HG03139 (cell line): ENCODE measurements around the gene ADGRE1.
"Not testable (repeated sequence)": the region's sequence is repeated elsewhere in the genome, so short reads cannot be mapped to it uniquely, and the experiment has no call there.

Experiments used
- ATAC-seq: cut with Tn5 transposase; IDR thresholded peaks from one replicate; pipeline ENCODE4 v1.9.1; 2021; ENCODE audit not compliant: unreplicated experiment

The ADGRE1 gene, protein sequence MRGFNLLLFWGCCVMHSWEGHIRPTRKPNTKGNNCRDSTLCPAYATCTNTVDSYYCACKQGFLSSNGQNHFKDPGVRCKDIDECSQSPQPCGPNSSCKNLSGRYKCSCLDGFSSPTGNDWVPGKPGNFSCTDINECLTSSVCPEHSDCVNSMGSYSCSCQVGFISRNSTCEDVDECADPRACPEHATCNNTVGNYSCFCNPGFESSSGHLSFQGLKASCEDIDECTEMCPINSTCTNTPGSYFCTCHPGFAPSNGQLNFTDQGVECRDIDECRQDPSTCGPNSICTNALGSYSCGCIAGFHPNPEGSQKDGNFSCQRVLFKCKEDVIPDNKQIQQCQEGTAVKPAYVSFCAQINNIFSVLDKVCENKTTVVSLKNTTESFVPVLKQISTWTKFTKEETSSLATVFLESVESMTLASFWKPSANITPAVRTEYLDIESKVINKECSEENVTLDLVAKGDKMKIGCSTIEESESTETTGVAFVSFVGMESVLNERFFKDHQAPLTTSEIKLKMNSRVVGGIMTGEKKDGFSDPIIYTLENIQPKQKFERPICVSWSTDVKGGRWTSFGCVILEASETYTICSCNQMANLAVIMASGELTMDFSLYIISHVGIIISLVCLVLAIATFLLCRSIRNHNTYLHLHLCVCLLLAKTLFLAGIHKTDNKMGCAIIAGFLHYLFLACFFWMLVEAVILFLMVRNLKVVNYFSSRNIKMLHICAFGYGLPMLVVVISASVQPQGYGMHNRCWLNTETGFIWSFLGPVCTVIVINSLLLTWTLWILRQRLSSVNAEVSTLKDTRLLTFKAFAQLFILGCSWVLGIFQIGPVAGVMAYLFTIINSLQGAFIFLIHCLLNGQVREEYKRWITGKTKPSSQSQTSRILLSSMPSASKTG

DNA sequence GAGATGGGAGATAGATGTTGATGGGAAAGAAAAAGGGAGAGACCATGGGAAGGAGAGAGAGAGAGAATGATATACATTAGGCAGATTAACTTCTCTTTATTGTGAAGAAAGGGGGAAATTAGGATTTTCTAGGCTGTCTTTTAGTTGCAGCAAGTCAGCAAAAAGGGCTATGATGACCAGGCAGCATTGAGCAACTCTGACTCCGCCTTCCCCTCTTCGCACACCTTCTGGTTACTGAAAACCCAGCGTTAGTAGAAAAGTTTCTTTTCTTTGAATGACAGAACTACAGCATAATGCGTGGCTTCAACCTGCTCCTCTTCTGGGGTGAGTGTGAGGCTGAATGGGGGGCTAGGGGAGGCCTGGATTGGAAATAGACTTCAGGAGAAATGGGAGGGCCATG lies at the start of gene ADGRE1:
TSS of gene ADGRE1 (plus strand) at position 264 of the 400 bp plus-strand sequence. CDS start at position 294, 30 bp downstream.
- no peak for ATAC-seq

DNA sequence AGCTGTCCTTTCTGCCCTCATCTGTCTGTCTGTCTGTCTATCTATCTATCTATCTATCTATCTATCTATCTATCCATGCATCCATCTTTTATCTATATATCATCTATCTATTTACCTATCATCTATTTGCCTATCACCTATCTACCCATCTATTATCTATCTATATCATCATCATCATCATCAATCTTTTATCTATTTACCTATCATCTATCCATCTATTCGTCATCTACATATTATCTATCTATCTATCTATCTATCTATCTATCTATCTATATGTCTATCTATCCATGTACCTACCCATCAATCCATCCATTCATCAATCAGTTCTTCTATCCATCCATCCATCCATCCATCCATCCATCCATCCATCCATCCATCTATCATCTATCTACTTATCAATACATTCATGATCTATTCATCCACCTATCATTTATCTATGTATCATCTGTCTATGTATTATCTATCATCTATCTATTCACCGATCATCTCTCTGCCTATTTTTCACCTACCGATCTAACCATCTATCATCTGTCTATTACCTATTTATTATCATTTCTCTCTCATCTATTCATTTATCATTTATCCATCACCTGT lies 49.2 kb upstream of the ADGRE1 start:
- no peak for ATAC-seq

DNA sequence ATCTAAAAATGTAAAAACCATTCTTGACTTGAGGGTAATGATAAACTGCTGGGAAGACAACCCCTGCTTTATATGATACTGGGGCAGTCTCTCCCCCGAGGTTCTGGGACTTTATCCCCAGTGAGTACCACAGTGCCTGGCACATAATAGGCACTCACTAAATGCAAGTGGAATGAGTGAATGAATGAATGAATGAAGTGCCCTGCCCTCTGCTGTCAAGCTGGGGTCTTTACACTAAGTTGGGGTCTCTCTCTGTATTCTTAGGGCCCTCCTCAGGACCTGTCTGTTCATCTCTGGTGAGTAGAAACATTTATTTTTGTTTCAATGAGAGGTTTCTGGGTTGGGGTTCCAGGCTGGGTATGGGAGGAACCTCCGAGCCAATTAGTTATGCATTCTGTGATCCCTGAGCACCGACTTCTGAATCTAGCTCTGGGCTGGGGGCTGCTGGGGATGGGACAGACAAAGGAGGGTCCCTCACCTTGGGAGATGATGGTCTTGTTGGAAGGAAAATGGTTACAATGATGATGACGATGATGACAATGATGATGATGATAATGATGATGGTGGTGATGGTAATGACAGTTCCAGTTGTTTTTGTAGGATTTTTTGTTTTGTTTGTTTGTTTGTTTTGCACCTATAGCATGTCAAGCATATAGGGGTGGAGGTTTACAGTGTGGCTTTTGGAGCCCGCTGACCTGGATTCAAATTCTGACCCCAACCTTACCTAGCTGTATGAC lies 44.3 kb upstream of the ADGRE1 start:
- ATAC-seq = no peak

DNA sequence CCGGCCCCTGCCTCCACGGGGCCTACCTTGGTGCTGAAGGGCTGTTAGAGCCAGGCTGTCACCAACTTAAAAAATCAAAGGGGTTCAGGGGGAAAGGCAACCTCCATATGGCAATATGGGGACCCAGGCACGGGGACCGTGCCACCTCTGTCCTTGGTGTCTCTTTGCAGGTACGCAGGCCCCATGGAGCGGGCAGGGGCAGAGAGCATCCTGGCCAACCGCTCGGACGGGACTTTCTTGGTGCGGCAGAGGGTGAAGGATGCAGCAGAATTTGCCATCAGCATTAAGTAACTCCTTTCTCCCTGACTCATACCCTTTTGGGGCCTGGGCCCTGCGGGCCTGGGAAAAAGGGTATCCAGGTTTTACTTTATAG lies 39.6 kb upstream of the ADGRE1 start:
- ATAC-seq = no peak

DNA sequence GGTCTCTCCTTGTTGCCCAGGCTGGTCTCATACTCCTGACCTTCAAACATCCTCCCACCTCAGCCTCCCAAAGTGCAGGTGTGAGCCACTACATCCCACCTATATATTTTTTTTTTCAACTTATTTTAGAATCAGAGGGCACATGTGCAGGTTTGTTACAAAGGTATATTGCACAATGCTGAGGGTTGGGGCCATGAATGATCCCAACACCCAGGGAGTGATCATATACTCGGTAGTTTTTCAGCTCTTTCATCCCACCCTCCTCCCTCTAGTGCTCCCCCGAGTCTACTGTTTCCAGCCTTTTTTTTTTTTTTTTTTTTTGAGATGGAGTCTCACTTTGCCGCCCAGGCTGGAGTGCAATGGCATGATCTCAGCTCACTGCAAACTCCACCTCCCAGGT lies 38.4 kb upstream of the ADGRE1 start:
- ATAC-seq = no peak

DNA sequence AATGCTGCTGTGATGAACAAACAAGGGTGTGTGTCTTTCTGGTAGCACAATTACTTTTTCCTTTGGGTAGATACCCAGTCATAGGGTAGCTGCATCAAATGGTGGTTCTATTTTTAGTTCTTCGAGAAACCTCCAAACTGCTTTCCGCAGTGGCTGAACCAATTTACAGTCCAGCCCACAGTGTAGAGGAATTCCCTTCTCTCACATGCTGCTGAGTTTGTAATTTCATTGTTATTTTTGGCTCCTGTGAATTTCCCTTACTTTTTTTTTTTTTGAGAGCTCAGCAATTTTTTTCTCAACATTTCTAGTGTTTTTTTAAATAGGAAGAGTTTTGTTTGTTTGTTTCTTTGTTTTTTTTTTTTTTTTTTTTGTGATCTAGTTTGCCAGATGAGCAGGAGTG lies 37.5 kb upstream of the ADGRE1 start:
- ATAC-seq = no peak

DNA sequence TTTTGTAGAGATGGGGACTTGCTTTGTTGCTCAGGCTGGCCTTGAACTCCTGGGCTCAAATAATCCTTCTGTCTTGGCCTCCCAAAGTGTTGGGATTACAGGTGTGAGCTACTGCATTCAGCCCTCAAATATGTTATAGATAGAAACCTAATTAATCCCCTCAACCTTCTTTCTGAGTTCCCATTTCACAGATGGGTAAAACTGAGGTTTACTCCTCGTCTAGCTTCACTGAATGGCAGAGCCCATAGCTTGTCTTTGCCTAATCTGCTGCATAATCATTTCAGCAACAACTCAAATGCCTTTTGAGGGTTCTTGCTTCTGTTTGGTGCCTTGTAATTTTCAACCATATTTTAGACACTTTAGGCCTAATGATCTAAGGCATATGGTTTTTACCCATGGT lies 36.0 kb upstream of the ADGRE1 start:
- no peak for ATAC-seq

DNA sequence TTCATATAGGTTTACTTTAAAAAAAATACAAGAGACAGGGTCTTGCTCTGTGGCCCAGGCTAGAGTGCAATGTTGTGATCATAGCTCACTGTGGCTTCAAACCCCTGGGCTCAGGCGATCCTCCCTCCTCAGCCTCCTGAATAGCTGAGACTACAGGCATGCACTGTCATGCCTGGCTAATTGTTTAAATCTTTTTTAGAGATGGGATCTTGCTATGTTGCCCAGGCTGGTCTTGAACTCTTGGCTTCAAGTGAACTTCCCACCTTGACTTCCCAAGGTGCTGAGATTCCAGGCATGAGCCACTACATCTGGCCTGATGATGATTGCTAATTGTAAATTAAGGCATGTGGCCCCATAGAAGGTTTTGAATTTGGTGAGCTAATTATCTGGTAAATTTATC lies 35.4 kb upstream of the ADGRE1 start:
- ATAC-seq = no peak

DNA sequence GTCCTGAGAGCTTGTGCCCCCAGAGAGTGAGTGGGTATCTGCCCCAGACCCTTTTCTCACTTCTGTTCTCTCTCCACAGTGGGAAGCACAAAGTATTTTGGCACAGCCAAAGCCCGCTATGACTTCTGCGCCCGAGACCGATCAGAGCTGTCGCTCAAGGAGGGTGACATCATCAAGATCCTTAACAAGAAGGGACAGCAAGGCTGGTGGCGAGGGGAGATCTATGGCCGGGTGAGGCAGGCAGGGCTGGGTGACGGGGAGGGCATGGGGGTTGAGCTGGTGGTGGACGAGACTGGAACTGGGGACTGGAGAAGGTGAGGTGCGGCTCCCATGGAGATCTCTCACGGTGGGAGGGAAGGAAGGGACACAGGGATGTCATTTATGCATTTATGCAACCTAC lies 33.5 kb upstream of the ADGRE1 start:
- no peak for ATAC-seq

DNA sequence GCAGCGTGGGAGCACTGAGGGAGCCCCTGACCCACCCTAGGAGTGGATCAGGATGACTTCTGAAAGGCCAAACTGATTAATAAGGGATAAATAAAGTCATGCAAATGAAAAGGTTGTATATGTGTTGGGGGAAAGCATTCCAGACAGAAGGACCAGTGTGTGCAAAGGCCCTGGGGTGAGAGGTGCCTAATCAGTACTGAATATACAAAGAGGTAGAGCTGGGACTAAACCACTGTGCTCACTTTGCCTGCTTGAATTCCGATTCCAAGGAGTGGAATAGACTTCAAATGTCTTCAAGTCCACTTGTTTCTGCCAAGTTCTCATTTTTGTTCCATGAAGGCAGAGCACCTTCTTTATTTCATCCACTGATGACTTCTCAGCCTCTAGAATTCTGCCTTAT lies 32.6 kb upstream of the ADGRE1 start:
- ATAC-seq = no peak

DNA sequence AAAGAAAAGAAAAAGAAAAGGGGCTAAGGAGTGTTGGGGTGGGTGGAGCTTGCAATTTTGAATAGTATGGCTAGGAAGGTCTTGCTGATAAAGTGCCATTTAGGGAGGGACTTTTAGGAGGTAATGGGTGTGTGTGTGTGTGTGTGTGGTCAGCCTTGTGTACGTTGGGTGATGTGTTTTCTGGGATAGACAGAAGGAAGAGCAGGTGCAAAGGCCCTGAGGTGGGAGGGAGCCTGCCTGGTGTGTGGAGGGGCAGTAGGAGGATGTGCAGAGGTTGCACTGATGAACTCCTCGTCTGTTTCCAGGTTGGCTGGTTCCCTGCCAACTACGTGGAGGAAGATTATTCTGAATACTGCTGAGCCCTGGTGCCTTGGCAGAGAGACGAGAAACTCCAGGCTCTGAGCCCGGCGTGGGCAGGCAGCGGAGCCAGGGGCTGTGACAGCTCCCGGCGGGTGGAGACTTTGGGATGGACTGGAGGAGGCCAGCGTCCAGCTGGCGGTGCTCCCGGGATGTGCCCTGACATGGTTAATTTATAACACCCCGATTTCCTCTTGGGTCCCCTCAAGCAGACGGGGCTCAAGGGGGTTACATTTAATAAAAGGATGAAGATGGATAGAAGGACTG lies 30.5 kb upstream of the ADGRE1 start:
- ATAC-seq = no peak

DNA sequence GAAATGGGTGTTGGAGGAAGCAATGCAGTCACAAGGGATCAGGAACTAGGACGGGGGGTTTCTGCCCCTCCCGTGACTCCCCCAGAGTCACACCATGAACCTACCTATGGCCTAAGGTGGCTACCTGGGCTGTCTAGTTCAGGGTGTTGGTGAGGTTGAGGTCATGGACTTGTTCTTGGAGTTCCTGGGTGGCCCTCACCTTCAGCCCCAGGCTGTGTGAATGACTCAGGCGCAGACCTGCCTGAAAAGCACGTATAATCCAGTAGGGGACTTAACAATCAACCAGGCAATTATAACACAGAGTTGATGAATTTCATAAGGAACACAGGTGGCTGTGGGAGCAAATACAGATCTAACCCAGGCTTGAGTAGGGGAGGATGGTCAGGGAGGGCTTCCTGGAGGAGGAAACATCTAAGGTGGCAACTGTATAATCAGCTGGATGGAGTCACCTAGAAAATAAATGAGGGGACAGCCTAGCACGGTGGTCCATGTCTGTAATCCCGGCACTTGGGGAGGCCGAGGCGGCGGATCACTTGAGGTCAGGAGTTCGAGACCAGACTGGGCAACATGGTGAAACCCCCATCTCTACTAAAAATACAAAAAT lies 25.6 kb upstream of the ADGRE1 start:
- ATAC-seq = no peak

DNA sequence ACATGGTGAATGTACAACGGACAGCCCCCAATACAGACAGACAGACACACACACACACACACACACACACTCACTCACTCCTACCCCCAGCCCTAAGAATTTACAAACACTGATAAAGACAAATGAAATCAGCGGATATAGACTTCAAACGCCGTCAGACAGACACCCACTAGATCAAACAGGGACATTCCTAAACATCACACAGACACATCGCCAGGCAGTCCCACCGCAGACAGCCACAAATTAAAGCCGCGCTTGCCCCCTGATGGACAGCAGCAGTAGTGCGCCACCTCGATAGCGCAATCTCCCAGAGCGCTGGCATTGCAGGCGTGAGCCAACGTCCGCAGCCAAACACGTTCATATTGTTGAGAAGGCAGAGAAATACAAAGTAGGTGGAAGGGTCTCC lies 24.7 kb upstream of the ADGRE1 start:
- ATAC-seq = no peak

DNA sequence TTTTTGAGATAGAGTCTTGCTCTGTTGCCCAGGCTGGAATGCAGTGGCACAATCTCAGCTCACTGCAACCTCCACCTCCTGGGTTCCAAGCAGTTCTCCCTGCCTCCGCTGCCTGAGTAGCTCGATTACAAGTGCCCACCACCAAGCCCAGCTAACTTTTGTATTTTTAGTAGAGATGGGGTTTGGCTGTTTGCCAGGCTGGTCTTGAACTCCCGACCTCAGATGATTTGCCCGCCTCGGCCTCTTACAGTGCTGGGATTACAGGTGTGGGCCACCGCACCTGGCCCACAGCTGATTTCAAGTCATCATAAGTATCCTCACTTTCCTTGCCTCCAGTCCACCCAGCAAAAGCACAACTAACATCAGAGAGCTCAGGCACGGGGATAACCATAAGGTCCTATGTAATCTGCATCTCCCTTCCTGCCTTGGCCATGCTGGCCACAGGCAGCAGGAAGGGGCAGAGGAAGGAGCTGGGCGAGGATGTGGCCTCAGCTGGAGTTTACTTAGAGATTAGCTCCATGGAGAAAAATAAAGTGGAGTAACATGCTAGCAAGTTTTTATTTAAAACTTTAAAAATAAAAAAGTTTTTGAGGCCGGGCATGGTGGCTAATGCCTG lies 22.9 kb upstream of the ADGRE1 start:
- no peak for ATAC-seq

DNA sequence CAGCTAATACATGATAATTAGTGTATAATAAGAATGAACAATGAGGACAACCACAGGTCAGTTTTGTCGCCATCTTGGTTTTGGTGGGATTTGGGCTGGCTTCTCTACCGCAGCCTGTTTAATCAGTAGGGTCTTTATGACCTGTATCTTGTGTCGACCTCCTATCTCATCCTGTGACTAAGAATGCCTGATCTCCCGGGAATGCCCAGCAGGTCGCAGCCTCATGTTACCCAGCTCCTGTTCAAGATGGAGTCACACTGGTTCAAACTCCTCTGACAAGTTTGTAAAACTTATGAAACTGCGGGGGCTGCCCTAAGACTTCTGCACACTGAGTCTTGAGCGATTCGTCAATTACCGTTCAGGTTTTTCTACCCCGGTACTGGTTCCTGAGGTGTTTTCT lies 21.5 kb upstream of the ADGRE1 start:
- ATAC-seq = no peak

DNA sequence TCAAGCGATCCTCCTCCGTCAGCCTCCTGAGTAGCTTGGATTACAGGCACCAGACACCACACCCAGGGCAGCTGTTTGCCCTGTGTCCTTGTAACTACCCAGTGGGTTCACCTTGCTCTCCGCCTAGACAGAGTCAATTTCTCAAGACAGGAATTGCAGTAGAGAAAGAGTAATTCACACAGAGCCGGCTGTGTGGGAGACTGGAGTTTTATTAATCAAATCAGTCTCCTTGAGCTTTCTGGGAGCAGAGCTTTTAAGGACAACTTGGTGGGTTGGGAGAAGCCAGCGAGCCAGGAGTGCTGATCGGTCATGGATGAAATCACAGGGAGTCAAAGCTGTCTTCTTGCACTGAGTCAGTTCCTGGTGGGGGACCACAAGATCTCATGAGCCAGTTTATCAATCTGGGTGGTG lies 20.6 kb upstream of the ADGRE1 start:
- no peak for ATAC-seq

DNA sequence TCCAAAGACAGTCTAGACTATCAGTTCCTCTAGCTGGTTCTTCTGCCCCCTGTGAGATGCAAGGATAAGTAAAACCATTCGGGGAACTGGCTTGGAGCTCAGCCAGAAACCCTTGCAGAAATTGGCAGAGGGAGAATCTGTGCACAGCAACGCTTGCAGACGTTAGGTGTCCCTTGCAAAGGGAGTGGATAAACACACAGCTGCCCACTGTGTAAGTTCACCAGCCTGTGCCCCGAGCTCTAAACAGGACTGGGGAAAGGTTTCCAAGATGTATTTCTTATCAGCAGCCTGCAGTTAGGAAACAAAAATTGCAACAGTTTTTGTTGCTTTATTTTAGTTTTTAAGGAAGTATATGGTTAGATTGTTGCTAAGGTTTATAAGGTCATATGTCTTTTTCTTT lies 19.0 kb upstream of the ADGRE1 start:
- ATAC-seq = no peak

DNA sequence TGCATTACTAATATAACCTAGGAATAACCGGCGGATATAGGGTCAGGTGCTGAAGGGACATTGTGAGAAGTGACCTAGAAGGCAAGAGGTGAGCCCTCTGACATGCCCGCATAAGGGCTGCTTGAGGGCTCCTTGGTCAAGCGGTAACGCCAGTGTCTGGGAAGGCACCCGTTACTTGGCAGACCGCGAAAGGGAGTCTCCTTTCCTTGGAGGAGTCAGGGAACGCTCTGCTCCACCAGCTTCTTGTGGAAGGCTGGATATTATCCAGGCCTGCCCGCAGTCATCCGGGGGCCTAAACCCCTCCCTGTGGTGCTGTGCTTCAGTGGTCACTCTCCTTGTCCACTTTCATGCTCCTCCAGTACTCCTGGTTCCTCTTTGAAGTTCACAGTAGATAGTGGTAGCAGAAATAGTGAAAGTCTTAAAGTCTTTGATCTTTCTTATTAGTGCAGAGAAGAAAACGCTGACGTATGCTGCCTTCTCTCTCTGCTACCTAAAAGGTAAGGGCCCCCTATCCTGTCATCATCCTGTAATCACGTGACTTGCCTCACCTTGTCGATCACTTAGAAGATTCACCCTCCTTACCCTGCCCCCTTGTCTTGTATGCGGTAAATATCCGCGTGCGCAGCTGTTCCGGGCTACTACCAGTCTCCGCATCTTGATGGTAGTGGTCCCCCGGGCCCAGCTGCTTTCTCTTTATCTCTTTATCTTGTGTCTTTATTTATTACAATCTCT lies 18.1 kb upstream of the ADGRE1 start:
- not testable (repeated sequence) for ATAC-seq
